Calu3 (cell line): Measurements from ENCODE around the gene LHX3. TPM values are rescaled to one million over a fixed set of nuclear protein-coding genes. Genes with fewer than 3 reads are reported as not detected.

Experiments used
- BruUV-seq: library from RNA; stranded (reverse); fragments of 400-500 nt; replicated peaks from 2 replicates; lab custom pipeline; 2021; lab: Mats Ljungman, UMichigan
- CTCF ChIA-PET: fragments of 300-600 bp; sonication (Branson Sonifier 250); formaldehyde crosslinking; loops from one replicate; lab custom pipeline; 2022; ENCODE audit warnings: antibody characterized with exemption; lab: Charles Lee
- DNase-seq: peaks from one replicate; pipeline ENCODE4 v3.0.0; 2022
- H3K27ac Mint-ChIP-seq: one replicate; pipeline ENCODE4 v1.8.0; 2022; ENCODE audit warnings: mixed read lengths; ENCODE audit not compliant: unreplicated experiment
- H3K27me3 Mint-ChIP-seq: one replicate; pipeline ENCODE4 v1.8.0; 2022; ENCODE audit warnings: mixed read lengths; ENCODE audit not compliant: unreplicated experiment
- H3K36me3 Mint-ChIP-seq: one replicate; pipeline ENCODE4 v1.8.0; 2022; ENCODE audit warnings: mild to moderate bottlenecking, moderate library complexity, mixed read lengths; ENCODE audit not compliant: insufficient read depth, unreplicated experiment
- H3K4me1 Mint-ChIP-seq: one replicate; pipeline ENCODE4 v1.8.0; 2022; ENCODE audit warnings: mild to moderate bottlenecking, low read depth, mixed read lengths; ENCODE audit not compliant: unreplicated experiment
- H3K4me3 Mint-ChIP-seq: one replicate; pipeline ENCODE4 v1.8.0; 2022; ENCODE audit warnings: mild to moderate bottlenecking, low read depth, moderate library complexity, mixed read lengths; ENCODE audit not compliant: unreplicated experiment
- H3K9me3 Mint-ChIP-seq: one replicate; pipeline ENCODE4 v1.8.0; 2022; ENCODE audit warnings: low read depth, mixed read lengths; ENCODE audit not compliant: unreplicated experiment
- intact Hi-C: fragments of 100-400 bp; cut with micrococcal nuclease; formaldehyde crosslinking; loops from one replicate; pipeline ENCODE4 v1.10.0; 2022; ENCODE audit not compliant: unreplicated experiment
- total RNA-seq: library from RNA; stranded (reverse); gene quantifications from 2 replicates; pipeline ENCODE4 v1.2.3, GENCODE V29; 2022
- TF ChIP-seq, protein P1 (sequence below): fragments of 200-600 bp; IDR thresholded peaks from one replicate; pipeline ENCODE4 v1.8.0; 2022; ENCODE audit warnings: antibody characterized with exemption; ENCODE audit not compliant: unreplicated experiment

LHX3 gene
- total RNA-seq, 1 experiment from 2014 or later, result not detected

DNA sequence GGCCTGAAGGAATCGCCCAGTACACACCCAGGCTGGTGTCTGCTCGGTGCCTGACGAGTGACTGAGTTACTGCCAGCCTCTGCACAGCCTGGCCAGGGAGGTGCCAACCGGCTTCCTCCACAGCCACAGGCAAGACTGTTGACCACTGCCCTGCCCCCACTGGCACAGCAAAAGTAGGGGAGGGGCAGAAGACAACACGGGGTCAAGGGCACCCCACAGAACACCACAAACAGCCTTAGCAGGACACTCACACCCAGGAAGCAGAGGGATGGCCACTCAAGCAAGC lies 722 bp upstream of the LHX3 start:
- BruUV-seq, result no TSS peak
- H3K27ac Mint-ChIP-seq, result no peak overlapping the region
- no peak for DNase-seq
- H3K9me3 Mint-ChIP-seq, result no peaks in the 10 kb centered on the region
- H3K4me3 Mint-ChIP-seq, result no peak overlapping the region
- CTCF ChIA-PET, result no interaction called here
- TF ChIP-seq, protein P1, sequence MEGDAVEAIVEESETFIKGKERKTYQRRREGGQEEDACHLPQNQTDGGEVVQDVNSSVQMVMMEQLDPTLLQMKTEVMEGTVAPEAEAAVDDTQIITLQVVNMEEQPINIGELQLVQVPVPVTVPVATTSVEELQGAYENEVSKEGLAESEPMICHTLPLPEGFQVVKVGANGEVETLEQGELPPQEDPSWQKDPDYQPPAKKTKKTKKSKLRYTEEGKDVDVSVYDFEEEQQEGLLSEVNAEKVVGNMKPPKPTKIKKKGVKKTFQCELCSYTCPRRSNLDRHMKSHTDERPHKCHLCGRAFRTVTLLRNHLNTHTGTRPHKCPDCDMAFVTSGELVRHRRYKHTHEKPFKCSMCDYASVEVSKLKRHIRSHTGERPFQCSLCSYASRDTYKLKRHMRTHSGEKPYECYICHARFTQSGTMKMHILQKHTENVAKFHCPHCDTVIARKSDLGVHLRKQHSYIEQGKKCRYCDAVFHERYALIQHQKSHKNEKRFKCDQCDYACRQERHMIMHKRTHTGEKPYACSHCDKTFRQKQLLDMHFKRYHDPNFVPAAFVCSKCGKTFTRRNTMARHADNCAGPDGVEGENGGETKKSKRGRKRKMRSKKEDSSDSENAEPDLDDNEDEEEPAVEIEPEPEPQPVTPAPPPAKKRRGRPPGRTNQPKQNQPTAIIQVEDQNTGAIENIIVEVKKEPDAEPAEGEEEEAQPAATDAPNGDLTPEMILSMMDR, result no peak
- no peaks in the 10 kb centered on the region for H3K4me1 Mint-ChIP-seq
- H3K27me3 Mint-ChIP-seq, result no peaks in the 10 kb centered on the region
- intact Hi-C loops, result no loop called here
- H3K36me3 Mint-ChIP-seq, result peaks cover 15% of the 10 kb centered on the region

DNA sequence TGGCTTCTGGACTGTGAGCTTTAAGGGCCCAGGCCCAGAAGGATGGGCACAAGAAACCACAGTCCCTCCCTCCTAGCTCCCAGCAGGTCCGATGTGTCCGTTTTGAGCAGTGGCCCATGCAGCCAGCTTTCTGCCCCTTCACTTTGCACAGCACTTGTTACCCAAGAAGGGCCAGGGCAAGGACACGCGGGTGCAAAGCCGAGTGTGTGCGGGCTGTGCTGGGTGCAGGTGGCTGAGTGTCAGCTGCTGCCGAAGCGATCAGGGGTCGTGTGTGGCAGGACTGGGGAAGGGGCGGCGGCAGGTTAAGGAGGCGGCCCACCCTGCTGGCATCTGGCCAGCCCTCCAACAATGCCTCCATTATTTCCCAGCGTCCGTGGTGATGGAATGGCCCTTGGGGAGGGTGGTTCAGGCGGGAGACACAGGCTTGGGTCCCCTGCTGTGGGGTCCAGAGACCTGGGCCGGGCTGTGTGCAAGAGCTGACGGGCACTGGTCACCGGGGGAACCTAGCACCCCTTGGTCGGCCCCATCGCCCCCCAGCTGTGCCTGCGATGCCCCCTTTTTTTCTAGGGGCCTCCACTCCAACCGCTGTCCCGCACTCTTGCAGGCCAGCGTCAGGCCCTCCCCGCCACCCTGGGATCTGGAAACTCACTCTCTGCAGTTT lies 653 bp downstream of the LHX3 start:
- TF ChIP-seq, protein P1, result no peak
- H3K4me1 Mint-ChIP-seq, result no peaks in the 10 kb centered on the region
- intact Hi-C loops, result no loop called here
- H3K27ac Mint-ChIP-seq, result no peak overlapping the region
- no TSS peak for BruUV-seq
- peaks cover 11% of the 10 kb centered on the region for H3K36me3 Mint-ChIP-seq
- H3K4me3 Mint-ChIP-seq, result no peak overlapping the region
- no peaks in the 10 kb centered on the region for H3K9me3 Mint-ChIP-seq
- H3K27me3 Mint-ChIP-seq, result no peaks in the 10 kb centered on the region
- DNase-seq, result no peak
- CTCF ChIA-PET, result no interaction called here

DNA sequence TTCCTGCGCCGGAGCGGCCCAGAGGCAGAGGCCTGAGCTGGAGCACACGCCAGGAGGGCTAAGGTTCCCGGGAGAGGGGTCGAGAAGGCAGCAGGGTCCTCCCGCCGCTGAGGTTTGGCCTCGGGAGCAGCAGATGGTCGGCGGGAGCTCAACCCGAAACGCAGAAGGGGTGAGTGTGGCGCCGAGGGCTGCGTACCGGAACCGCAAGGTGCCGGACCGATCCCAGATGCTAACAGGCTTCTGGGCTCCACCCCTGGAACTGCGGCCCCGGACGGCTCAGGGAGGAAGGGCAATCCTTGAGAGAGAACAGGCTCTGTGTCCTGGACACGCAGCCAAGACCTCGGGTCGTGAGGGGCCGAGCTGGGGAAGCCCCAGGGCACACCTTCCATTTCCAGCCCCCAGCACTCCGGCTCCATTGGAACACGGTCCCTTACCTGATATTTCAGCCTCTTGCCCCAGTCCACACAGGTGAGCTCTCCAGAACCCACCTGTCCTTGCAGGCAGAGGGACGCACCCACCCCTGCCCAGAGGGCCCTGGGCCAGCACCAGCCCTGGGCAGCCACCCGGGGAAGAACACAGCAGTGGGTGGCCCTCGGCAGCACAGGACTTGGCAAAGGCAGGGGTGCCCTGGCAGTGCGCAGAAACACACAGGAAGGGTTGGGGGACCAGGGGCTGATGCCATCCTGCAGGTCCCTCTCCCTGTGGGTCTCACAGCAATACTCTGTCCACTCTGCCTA lies 1.4 kb downstream of the LHX3 start:
- Mint-ChIP-seq H3K36me3 (peaks cover 10% of the 10 kb centered on the region), H3K4me3 (no peak overlapping the region), H3K4me1 (no peaks in the 10 kb centered on the region), H3K27ac (no peak overlapping the region), H3K9me3 (no peaks in the 10 kb centered on the region), H3K27me3 (no peaks in the 10 kb centered on the region)
- DNase-seq, result no peak
- CTCF ChIA-PET, result no interaction called here
- TF ChIP-seq, protein P1, result no peak
- intact Hi-C loops, result no loop called here
- no TSS peak for BruUV-seq

DNA sequence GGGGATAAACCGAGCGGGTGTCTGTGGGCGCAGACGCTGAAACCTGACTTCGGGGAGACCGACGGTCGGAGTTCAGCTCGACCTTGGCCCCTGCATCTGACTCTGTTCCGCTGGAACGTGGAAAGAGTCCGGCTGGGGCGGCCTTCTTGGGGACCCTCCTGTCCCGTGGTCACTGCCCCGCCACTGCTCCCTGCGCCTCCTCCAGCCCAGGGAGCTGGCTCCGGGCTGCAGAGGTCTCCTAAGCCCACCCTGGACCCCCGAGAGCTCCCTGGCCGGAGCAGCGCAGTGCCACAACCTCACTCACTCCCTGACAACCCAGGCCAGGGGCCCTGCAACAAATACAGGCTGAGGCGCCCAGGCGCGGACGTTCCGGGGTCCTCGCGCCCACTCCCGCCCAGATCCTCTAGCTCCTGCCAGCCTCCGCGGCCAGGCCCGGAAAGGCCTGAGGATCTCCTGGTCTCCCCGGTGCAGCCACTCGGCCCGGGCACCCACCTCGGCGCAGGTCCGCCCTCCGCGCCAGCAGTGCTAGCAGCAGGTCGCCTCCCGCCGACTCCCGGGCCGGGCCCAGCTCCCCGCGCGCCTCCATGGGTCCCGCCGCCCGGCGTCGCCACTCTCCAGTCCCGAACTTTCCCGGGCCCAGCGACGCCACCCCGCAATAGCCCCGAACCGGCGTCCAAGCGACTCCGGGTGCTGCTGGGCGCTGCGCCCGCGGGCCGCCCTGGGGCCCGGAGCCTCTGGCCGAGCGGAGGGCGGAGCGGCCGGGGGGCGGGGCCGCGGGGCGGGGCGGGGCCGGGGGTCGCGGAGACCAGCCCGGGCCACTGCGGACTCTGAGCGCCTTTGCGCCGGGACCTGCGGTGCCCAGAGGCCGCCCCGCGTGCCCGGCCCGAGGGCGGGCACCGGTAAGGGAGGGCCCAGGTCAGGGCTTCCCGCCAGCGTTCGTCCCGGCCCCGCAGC lies 2.2 kb downstream of the LHX3 start:
- no peak overlapping the region for H3K4me3 Mint-ChIP-seq
- no peaks in the 10 kb centered on the region for H3K4me1 Mint-ChIP-seq
- DNase-seq, result no peak
- CTCF ChIA-PET, result no interaction called here
- peaks cover 10% of the 10 kb centered on the region for H3K36me3 Mint-ChIP-seq
- no TSS peak for BruUV-seq
- H3K27me3 Mint-ChIP-seq, result peaks cover 6% of the 10 kb centered on the region
- no peak overlapping the region for H3K27ac Mint-ChIP-seq
- H3K9me3 Mint-ChIP-seq, result no peaks in the 10 kb centered on the region
- TF ChIP-seq, protein P1, result no peak
- intact Hi-C loops, result no loop called here
